Stimulated activated CD8-positive, alpha-beta memory T cell treated with anti-CD3 and anti-CD28 coated beads, Interleukin-7, amount 100 ng/mL, for 4 hours (primary cell): ENCODE measurements around the gene AAK1.
"Not testable (repeated sequence)": the region's sequence is repeated elsewhere in the genome, so short reads cannot be mapped to it uniquely, and the experiment has no call there.

Experiments used
- DNase-seq, 2 donors: peaks; one replicate each; pipeline ENCODE4 v3.0.0-alpha.2; 2020; ENCODE audit warnings: low read depth in 2 of 2

The AAK1 gene

GRCh38 chr2:69643602-69644505 is at the start of gene AAK1:
AAK1 (minus strand) TSS chr2:69643739; CDS start chr2:69643040, 699 bp downstream.
- peak; percentile 59 to 80 for DNase-seq

- no peak for DNase-seq
These were observed 48.9 kb upstream of the AAK1 start for GRCh38 chr2:69692424-69692823.

GRCh38 chr2:69689969-69690368 is 46.4 kb upstream of the AAK1 start:
- no peak for DNase-seq

- no peak for DNase-seq
These were observed 45.9 kb upstream of the AAK1 start for GRCh38 chr2:69689466-69689865.

- no peak for DNase-seq
These were observed 44.6 kb upstream of the AAK1 start for GRCh38 chr2:69687971-69688611.

- DNase-seq: no peak
These were observed 43.3 kb upstream of the AAK1 start for GRCh38 chr2:69686813-69687212.

- peak in 1 of 2 donors; percentile 9 for DNase-seq
These were observed 41.9 kb upstream of the AAK1 start for GRCh38 chr2:69685321-69686048.

- DNase-seq: no peak
These were observed 39.8 kb upstream of the AAK1 start for GRCh38 chr2:69683170-69683971.

- DNase-seq: no peak
These were observed 39.0 kb upstream of the AAK1 start for GRCh38 chr2:69682525-69682924.

- no peak for DNase-seq
These were observed 36.6 kb upstream of the AAK1 start for GRCh38 chr2:69680001-69680675.

- no peak for DNase-seq
These were observed 34.4 kb upstream of the AAK1 start for GRCh38 chr2:69677914-69678313.

- no peak for DNase-seq
These were observed 32.6 kb upstream of the AAK1 start for GRCh38 chr2:69676146-69676545.

- no peak for DNase-seq
These were observed 30.8 kb upstream of the AAK1 start for GRCh38 chr2:69674316-69674670.

- DNase-seq: not testable (repeated sequence)
These were observed 29.6 kb upstream of the AAK1 start for GRCh38 chr2:69673098-69673497.

GRCh38 chr2:69669666-69670065 is 26.1 kb upstream of the AAK1 start:
- DNase-seq: no peak

GRCh38 chr2:69668598-69668997 is 25.1 kb upstream of the AAK1 start:
- no peak for DNase-seq

- no peak for DNase-seq
These were observed 24.4 kb upstream of the AAK1 start for GRCh38 chr2:69667805-69668382.

- no peak for DNase-seq
These were observed 21.6 kb upstream of the AAK1 start for GRCh38 chr2:69665152-69665551.

- DNase-seq: no peak
These were observed 20.3 kb upstream of the AAK1 start for GRCh38 chr2:69663860-69664259.

GRCh38 chr2:69662547-69662946 is 19.0 kb upstream of the AAK1 start:
- not testable (repeated sequence) for DNase-seq

GRCh38 chr2:69660637-69661036 is 17.1 kb upstream of the AAK1 start:
- no peak for DNase-seq
